Measurements from ENCODE around the gene ZNHIT1.
A peak's percentile ranks its signal among the peaks of the same experiment; 100 is the strongest.

Gene ZNHIT1

GRCh38 chr7:101171442-101171837, 46.5 kb upstream of the ZNHIT1 start:
- no peak overlapping the region for H3K4me3 ChIP-seq (ENCODE audit: low read length)
- DNase-seq (ENCODE audit: low read depth), result no peak
- peak; percentile 7 for TF ChIP-seq CTCF (IDR thresholded peaks at IDR 0.05; ENCODE audit: insufficient read depth, low read depth, low read length, missing control alignments)

GRCh38 chr7:101172005-101172853, 45.7 kb upstream of the ZNHIT1 start:
- H3K4me3 ChIP-seq (ENCODE audit: low read length), result no peak overlapping the region
- no peak for DNase-seq (ENCODE audit: low read depth)
- no peak for TF ChIP-seq CTCF (IDR thresholded peaks at IDR 0.05; ENCODE audit: insufficient read depth, low read depth, low read length, missing control alignments)

GRCh38 chr7:101172854-101173751, 44.9 kb upstream of the ZNHIT1 start:
- H3K4me3 ChIP-seq (ENCODE audit: low read length), result no peak overlapping the region
- TF ChIP-seq CTCF (IDR thresholded peaks at IDR 0.05; ENCODE audit: insufficient read depth, low read depth, low read length, missing control alignments), result no peak
- DNase-seq (ENCODE audit: low read depth), result peak; percentile 74

- H3K4me3 ChIP-seq (ENCODE audit: low read length), result no peak overlapping the region
- no peak for TF ChIP-seq CTCF (IDR thresholded peaks at IDR 0.05; ENCODE audit: insufficient read depth, low read depth, low read length, missing control alignments)
- peak; percentile 72 for DNase-seq (ENCODE audit: low read depth)
These were observed 44.2 kb upstream of the ZNHIT1 start for GRCh38 chr7:101173752-101174244.

GRCh38 chr7:101174322-101174854, 43.6 kb upstream of the ZNHIT1 start:
- TF ChIP-seq CTCF (IDR thresholded peaks at IDR 0.05; ENCODE audit: insufficient read depth, low read depth, low read length, missing control alignments), result no peak
- no peak for DNase-seq (ENCODE audit: low read depth)
- no peak overlapping the region for H3K4me3 ChIP-seq (ENCODE audit: low read length)

- DNase-seq (ENCODE audit: low read depth), result no peak
- TF ChIP-seq CTCF (IDR thresholded peaks at IDR 0.05; ENCODE audit: insufficient read depth, low read depth, low read length, missing control alignments), result no peak
- H3K4me3 ChIP-seq (ENCODE audit: low read length), result no peak overlapping the region
These were observed 42.3 kb upstream of the ZNHIT1 start for GRCh38 chr7:101175664-101176063.
